Measurements from ENCODE around the gene ZNF214.
"Not testable (repeated sequence)": the region's sequence is repeated elsewhere in the genome, so short reads cannot be mapped to it uniquely, and the experiment has no call there.

Gene ZNF214

GRCh38 chr11:6992457-6993417 is 27.4 kb downstream of the ZNF214 start:
- peak; percentile 84 for DNase-seq (ENCODE audit: low read depth)
- TF ChIP-seq CTCF (IDR thresholded peaks at IDR 0.05; ENCODE audit: control insufficient read depth, insufficient read depth, low read depth, low read length, missing control alignments), result no peak
- peak overlapping the region; percentile 2; the same call in 1 of the 2 replicates for H3K4me3 ChIP-seq (ENCODE audit: control insufficient read depth, low read depth, low read length)

DNA sequence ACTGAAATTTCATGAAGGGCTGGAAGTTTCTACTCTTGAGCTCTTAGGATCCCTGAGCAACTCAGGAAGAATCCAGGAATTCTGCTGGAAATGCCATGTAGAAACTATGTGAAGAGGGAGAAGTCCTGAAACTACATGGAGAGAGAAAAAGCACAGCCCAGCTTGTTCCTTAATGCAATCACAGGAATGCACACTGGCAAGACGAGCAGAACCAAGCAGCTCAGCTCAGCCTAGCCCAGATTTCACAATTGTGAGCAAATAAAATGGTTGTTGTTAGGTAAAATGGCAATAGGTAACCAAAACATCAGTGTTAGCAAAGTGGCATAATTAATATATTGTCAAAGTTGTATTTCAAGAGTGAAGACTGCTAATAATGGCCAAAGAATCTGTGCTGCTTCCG is 28.1 kb downstream of the ZNF214 start:
- DNase-seq (ENCODE audit: low read depth), result peak; percentile 18
- H3K4me3 ChIP-seq (ENCODE audit: control insufficient read depth, low read depth, low read length), result no peak overlapping the region
- TF ChIP-seq CTCF (IDR thresholded peaks at IDR 0.05; ENCODE audit: control insufficient read depth, insufficient read depth, low read depth, low read length, missing control alignments), result no peak

DNA sequence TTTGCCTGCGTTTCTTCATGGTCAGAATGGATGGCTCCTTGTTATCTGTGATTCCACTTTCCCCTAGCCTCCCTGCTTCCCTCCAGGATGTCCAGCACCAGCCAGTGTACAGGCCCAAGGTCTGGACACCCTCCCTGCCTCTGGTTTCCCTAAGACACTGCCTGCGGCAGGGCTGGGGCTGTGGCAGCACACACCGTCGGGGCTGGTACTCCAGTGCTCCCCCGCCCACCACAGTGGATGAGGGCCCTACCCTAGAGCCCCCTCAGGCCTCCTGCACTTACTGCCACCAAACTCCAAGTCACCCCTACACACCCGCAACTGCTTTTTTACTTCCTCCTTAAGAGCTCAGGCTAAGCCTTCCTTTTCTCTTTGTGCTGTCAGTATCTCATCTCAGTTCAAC is 28.9 kb downstream of the ZNF214 start:
- no peak for TF ChIP-seq CTCF (IDR thresholded peaks at IDR 0.05; ENCODE audit: control insufficient read depth, insufficient read depth, low read depth, low read length, missing control alignments)
- DNase-seq (ENCODE audit: low read depth), result no peak
- no peak overlapping the region for H3K4me3 ChIP-seq (ENCODE audit: control insufficient read depth, low read depth, low read length)

DNA sequence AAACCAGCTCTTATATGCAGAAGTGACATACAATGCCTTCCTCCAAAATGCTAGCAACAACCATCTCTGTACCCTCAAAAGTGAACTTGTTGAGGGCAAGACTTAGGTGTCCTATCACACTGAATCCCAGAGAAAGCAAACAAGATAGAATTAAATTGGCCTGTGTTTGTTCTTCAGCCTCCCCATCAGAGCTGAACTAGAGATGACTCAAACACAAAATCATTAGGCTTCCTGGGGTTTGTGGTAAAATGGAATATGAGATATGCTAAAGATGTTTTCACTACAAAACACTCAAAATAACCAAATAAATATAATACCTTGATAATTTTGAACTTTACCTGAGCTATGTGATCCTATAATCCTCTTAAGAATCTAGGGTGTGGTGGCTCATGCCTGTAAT is 31.6 kb downstream of the ZNF214 start:
- no peak for TF ChIP-seq CTCF (IDR thresholded peaks at IDR 0.05; ENCODE audit: control insufficient read depth, insufficient read depth, low read depth, low read length, missing control alignments)
- H3K4me3 ChIP-seq (ENCODE audit: control insufficient read depth, low read depth, low read length), result no peak overlapping the region
- no peak for DNase-seq (ENCODE audit: low read depth)

GRCh38 chr11:6986487-6986886 is 33.7 kb downstream of the ZNF214 start:
- H3K4me3 ChIP-seq (ENCODE audit: control insufficient read depth, low read depth, low read length), result no peak overlapping the region
- DNase-seq (ENCODE audit: low read depth), result no peak
- TF ChIP-seq CTCF (IDR thresholded peaks at IDR 0.05; ENCODE audit: control insufficient read depth, insufficient read depth, low read depth, low read length, missing control alignments), result no peak

- no peak for TF ChIP-seq CTCF (IDR thresholded peaks at IDR 0.05; ENCODE audit: control insufficient read depth, insufficient read depth, low read depth, low read length, missing control alignments)
- DNase-seq (ENCODE audit: low read depth), result no peak
Observed at GRCh38 chr11:6979365-6979764, 40.8 kb downstream of the ZNF214 start.

DNA sequence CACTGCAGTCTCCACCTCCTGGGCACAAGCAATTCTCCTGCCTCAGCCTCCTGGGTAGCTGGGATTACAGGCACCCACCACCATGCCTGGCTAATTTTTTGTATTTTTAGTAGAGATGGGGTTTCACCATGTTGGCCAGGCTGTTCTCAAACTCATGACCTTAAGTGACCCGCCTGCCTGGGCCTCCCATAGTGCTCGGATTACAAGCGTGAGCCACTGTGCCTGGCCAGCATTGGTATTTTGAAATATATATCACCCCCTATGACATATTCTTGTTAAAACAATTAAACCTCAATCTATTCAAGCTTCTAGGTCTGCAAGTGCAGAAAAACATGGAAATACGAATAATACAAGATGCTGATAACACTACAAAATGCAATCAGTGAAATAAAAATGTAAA is 50.3 kb downstream of the ZNF214 start:
- H3K4me3 ChIP-seq (ENCODE audit: control insufficient read depth, low read depth, low read length); DNase-seq (ENCODE audit: low read depth): not testable (repeated sequence)

More at GRCh38 chr11:6979365-6979764, 40.8 kb downstream of the ZNF214 start:
- no peak overlapping the region for H3K4me3 ChIP-seq (ENCODE audit: control insufficient read depth, low read depth, low read length)
